Suprapubic skin (tissue), 4 donors: Measurements from ENCODE around the gene ATP5MK. TPM values are rescaled to one million over a fixed set of nuclear protein-coding genes. Genes with fewer than 3 reads are reported as not detected.
"Not testable (repeated sequence)": the region's sequence is repeated elsewhere in the genome, so short reads cannot be mapped to it uniquely, and the experiment has no call there.

Source experiments
- DNase-seq, 2 donors: peaks; one replicate each; pipeline ENCODE4 v3.0.0-alpha.2; 2019; ENCODE audit warnings: low spot score in 2 of 2
- H3K27ac ChIP-seq: fragments of 200-600 bp; sonication (generic); one replicate; pipeline ENCODE4 v1.5.1; 2019
- H3K27me3 ChIP-seq: fragments of 200-600 bp; sonication (generic); one replicate; pipeline ENCODE4 v1.5.1; 2019
- H3K36me3 ChIP-seq: fragments of 200-600 bp; sonication (generic); one replicate; pipeline ENCODE4 v1.5.1; 2019
- H3K4me1 ChIP-seq: fragments of 200-600 bp; sonication (generic); one replicate; pipeline ENCODE4 v1.5.1; 2019
- H3K4me3 ChIP-seq: fragments of 200-600 bp; sonication (generic); one replicate; pipeline ENCODE4 v1.5.1; 2019; ENCODE audit warnings: mild to moderate bottlenecking
- H3K9me3 ChIP-seq: fragments of 200-600 bp; sonication (generic); one replicate; pipeline ENCODE4 v1.5.1; 2019
- EP300 ChIP-seq: sonication (generic); formaldehyde crosslinking; IDR thresholded peaks from one replicate; pipeline ENCODE4 v1.6.1; 2017; ENCODE audit warnings: antibody characterized with exemption
- POLR2A ChIP-seq, 2 donors: fragments of 450-650 bp; IDR thresholded peaks; one replicate each; pipeline ENCODE4 v1.6.1; 2017; ENCODE audit warnings: antibody characterized with exemption in 2 of 2, mild to moderate bottlenecking in 2 of 2, moderate library complexity in 2 of 2
- POLR2AphosphoS5 ChIP-seq, 3 donors: sonication (generic); formaldehyde crosslinking; IDR thresholded peaks; one replicate each; pipeline ENCODE4 v1.6.1; 2017; ENCODE audit warnings: antibody characterized with exemption in 3 of 3
- WGBS: methylation state at CpG from one replicate; pipeline ENCODE4 v1.1.5; 2018; 5-methylcytosine and 5-hydroxymethylcytosine counted together
- total RNA-seq, 4 donors: library from RNA; depleted of rRNA; stranded (reverse); fragments of >200 nt; gene quantifications; one replicate each; pipeline ENCODE4 v1.1.0, GENCODE V29; 2016
- TF ChIP-seq, protein P1 (sequence below), 2 donors: fragments of 200-600 bp in 1 of 2; fragments of 450-650 bp in 1 of 2; sonication (generic) in 1 of 2; IDR thresholded peaks; one replicate each; pipeline ENCODE4 v1.5.1; 2016 to 2019; ENCODE audit warnings: antibody characterized with exemption in 2 of 2, mild to moderate bottlenecking in 1 of 2, moderate library complexity in 1 of 2

ATP5MK gene
- total RNA-seq, 4 donors from 2014 or later = 92.4 to 207 (median 167) TPM

DNA sequence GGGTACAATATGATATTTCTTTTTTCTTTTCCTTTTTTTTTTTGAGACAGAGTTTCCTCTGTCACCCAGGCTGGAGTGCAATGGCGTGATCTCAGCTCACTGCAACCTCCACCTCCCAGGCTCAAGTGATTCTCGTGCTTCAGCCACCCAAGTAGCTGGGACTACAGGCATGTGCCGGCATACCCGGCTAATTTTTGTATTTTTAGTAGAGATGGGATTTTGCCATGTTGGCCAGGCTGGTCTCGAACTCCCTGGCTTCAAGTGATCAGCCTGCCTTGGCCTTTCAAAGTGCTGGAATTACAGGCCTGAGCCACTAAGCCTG, 20.8 kb upstream of the ATP5MK start:
- not testable (repeated sequence) for H3K27ac ChIP-seq, H3K4me3 ChIP-seq, H3K9me3 ChIP-seq, H3K27me3 ChIP-seq, H3K4me1 ChIP-seq, DNase-seq
- H3K36me3 ChIP-seq = peaks cover 98% of the 10 kb centered on the region
- TF ChIP-seq, protein P1, sequence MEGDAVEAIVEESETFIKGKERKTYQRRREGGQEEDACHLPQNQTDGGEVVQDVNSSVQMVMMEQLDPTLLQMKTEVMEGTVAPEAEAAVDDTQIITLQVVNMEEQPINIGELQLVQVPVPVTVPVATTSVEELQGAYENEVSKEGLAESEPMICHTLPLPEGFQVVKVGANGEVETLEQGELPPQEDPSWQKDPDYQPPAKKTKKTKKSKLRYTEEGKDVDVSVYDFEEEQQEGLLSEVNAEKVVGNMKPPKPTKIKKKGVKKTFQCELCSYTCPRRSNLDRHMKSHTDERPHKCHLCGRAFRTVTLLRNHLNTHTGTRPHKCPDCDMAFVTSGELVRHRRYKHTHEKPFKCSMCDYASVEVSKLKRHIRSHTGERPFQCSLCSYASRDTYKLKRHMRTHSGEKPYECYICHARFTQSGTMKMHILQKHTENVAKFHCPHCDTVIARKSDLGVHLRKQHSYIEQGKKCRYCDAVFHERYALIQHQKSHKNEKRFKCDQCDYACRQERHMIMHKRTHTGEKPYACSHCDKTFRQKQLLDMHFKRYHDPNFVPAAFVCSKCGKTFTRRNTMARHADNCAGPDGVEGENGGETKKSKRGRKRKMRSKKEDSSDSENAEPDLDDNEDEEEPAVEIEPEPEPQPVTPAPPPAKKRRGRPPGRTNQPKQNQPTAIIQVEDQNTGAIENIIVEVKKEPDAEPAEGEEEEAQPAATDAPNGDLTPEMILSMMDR (IDR thresholded peaks at IDR 0.05) = peak in 1 of 2 donors; percentile 0
- 92% methylated on average over 5 of the region's 5 CpGs for WGBS

DNA sequence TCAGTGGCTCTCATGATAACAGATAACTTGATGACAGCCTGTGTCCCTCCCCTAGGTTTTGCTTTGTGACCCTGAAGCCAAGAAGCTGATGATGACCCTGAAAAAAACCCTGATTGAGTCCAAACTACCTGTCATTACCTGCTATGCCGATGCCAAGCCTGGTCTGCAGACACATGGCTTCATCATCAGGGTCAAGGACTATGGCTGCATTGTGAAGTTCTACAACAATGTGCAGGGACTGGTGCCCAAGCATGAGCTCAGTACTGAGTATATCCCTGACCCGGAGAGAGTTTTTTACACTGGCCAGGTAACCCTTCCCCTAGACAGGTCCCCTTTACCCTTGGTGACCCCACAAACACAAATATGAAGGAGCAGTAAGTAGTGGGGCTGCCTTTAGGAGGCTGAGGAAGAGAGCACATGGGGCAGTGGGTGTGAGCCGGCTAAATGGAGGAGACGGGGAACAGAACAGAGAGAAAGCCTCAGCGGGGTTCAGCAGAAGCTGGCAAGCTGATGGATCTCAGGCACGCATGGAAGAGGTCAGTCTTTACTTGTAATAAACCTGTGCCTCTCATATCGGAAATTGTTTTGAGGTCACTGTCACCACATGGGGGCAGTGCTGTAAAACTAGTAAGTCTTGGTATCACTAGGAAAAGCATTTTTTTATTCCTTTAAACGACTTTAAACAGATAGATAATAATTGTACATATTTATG, 20.3 kb upstream of the ATP5MK start:
- no peak for DNase-seq
- Histone ChIP-seq H3K27me3 (no peaks in the 10 kb centered on the region), H3K36me3 (peaks cover 99% of the 10 kb centered on the region), H3K27ac (no peak overlapping the region), H3K4me1 (no peaks in the 10 kb centered on the region), H3K9me3 (no peaks in the 10 kb centered on the region), H3K4me3 (no peak overlapping the region)
- 56% methylated on average over 8 of the region's 8 CpGs for WGBS
- no peak for TF ChIP-seq POLR2A (IDR thresholded peaks at IDR 0.05)
- TF ChIP-seq, protein P1 (IDR thresholded peaks at IDR 0.05) = peak; percentile 43 to 47

DNA sequence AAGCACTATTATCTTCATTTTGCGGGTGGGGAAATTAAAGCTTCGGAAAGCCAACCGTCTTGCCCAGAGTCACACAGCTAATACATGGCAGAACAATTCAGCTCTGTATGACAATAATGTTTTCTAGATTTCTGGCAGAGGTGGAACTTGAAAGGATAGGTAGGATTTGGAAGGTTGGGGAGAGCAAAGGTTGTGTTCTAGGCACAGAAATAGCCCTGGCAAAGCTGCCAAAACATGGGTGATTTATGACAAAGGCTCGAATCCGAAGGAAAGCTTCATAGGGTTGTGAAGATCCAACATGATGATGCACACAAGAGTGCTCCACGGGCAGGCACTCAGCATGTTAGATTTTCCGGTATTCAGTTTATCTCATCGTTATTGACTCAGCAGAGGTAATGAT, 19.3 kb upstream of the ATP5MK start:
- H3K27me3 ChIP-seq = no peaks in the 10 kb centered on the region
- WGBS = 81% methylated on average over 8 of the region's 8 CpGs
- H3K27ac ChIP-seq = no peak overlapping the region
- peaks cover 99% of the 10 kb centered on the region for H3K36me3 ChIP-seq
- H3K9me3 ChIP-seq = no peaks in the 10 kb centered on the region
- TF ChIP-seq, protein P1 (IDR thresholded peaks at IDR 0.05) = no peak
- no peak for TF ChIP-seq POLR2AphosphoS5 (IDR thresholded peaks at IDR 0.05)
- TF ChIP-seq EP300 = no peak
- no peak for TF ChIP-seq POLR2A (IDR thresholded peaks at IDR 0.05)
- H3K4me1 ChIP-seq = no peaks in the 10 kb centered on the region
- no peak for DNase-seq
- H3K4me3 ChIP-seq = no peak overlapping the region

DNA sequence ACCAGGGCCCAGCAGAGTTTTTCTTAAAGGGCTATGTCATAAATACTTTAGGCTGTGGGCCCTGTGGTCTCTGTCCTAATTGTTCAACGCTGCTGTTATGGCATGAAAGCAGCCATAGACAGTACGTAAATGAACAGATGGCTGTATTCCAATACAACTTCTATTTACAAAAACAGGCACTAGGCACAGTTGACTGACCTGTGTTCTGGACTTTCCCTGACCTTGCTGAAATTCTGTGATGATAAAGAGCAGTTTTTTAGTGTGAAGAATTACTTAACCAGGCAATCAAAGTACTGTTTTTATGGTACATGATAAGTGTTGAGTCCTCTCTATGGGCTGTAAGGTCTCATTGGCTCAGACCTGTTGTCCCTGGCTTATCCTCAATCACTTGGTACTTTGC, 17.3 kb upstream of the ATP5MK start:
- WGBS = 94% methylated on average over 2 of the region's 2 CpGs
- Histone ChIP-seq H3K4me1 (no peaks in the 10 kb centered on the region), H3K36me3 (peaks cover 99% of the 10 kb centered on the region), H3K9me3 (no peaks in the 10 kb centered on the region), H3K27me3 (no peaks in the 10 kb centered on the region), H3K4me3 (no peak overlapping the region), H3K27ac (no peak overlapping the region)
- DNase-seq = no peak
- no peak for TF ChIP-seq EP300
- no peak for TF ChIP-seq POLR2A (IDR thresholded peaks at IDR 0.05)
- TF ChIP-seq POLR2AphosphoS5 (IDR thresholded peaks at IDR 0.05) = no peak
- TF ChIP-seq, protein P1 (IDR thresholded peaks at IDR 0.05) = no peak

DNA sequence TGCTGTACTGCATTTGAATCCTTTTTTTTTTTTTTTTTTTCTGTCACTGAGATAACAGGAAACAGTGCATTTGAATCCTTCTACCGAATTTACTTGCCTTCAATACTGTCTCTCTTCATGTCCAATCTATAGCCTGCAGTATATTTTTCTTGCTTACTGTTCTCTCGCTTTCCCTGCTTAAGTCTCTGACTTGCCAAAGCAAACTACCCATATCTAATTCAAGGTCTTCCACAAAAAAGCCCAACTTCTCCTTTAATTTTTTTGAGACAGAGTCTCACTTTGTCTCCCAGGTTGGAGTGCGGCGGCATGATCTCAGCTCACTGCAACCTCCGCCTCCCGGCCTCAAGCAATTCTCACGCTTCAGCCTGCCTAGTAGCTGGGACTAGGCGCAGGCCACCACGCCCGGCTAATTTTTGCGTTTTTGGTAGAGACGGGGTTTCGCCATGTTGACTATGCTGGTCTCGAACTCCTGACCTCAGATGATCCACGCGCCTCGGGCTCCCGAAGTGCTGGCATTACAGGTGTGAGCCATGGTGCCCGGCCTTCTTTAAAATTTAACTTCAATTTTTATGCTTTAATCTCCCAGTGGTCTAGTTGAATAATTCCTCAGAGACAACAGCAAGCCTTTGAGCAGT, 1.0 kb upstream of the ATP5MK start:
- Histone ChIP-seq H3K27ac (no peak overlapping the region), H3K27me3 (no peaks in the 10 kb centered on the region), H3K4me3 (peak overlapping the region; percentile 73), H3K9me3 (no peaks in the 10 kb centered on the region), H3K36me3 (peaks cover 38% of the 10 kb centered on the region), H3K4me1 (peaks cover 40% of the 10 kb centered on the region)
- no peak for DNase-seq
- no peak for TF ChIP-seq EP300
- TF ChIP-seq POLR2AphosphoS5 (IDR thresholded peaks at IDR 0.05) = no peak
- TF ChIP-seq POLR2A (IDR thresholded peaks at IDR 0.05) = no peak
- TF ChIP-seq, protein P1 (IDR thresholded peaks at IDR 0.05) = no peak
- 33% methylated on average over 19 of the region's 19 CpGs for WGBS
